Endometrium (tissue), 2 donors: ENCODE measurements around the gene MMAB.

Experiments used
- FAIRE-seq: peaks from 2 replicates; lab custom pipeline; 2012; peaks lifted over from hg19 to GRCh38; lab: Jason Lieb, UNC
- donor health status: control.
- donor health status: control.

MMAB gene

GRCh38 chr12:109573029-109573913, at the start of gene MMAB, which contains the start of gene MVK:
MMAB (minus strand) TSS chr12:109573504; CDS start chr12:109573480, 24 bp downstream.
MVK (plus strand) TSS chr12:109573794; CDS start chr12:109574823, 1,029 bp downstream.
- FAIRE-seq = peak; percentile 96

GRCh38 chr12:109621901-109622364, 48.6 kb upstream of the MMAB start:
- FAIRE-seq = no peak

GRCh38 chr12:109621211-109621694, 47.9 kb upstream of the MMAB start:
- peak; percentile 96 for FAIRE-seq

- no peak for FAIRE-seq
These were observed 45.8 kb upstream of the MMAB start for GRCh38 chr12:109619002-109619604.

GRCh38 chr12:109618082-109618481, 44.8 kb upstream of the MMAB start:
- FAIRE-seq = no peak

- FAIRE-seq = no peak
These were observed 44.2 kb upstream of the MMAB start for GRCh38 chr12:109617491-109617890.

GRCh38 chr12:109615556-109616229, 42.4 kb upstream of the MMAB start:
- no peak for FAIRE-seq

- FAIRE-seq = no peak
These were observed 40.5 kb upstream of the MMAB start for GRCh38 chr12:109613649-109614455.

GRCh38 chr12:109612975-109613502, 39.7 kb upstream of the MMAB start:
- no peak for FAIRE-seq

GRCh38 chr12:109612003-109612402, 38.7 kb upstream of the MMAB start:
- no peak for FAIRE-seq

- no peak for FAIRE-seq
These were observed 37.9 kb upstream of the MMAB start for GRCh38 chr12:109611223-109611622.

- no peak for FAIRE-seq
These were observed 37.2 kb upstream of the MMAB start for GRCh38 chr12:109610523-109610922.

GRCh38 chr12:109609342-109609741, 36.0 kb upstream of the MMAB start:
- FAIRE-seq = no peak

GRCh38 chr12:109608793-109609192, 35.5 kb upstream of the MMAB start:
- FAIRE-seq = no peak

- no peak for FAIRE-seq
These were observed 35.0 kb upstream of the MMAB start for GRCh38 chr12:109608270-109608669.

- FAIRE-seq = no peak
These were observed 34.3 kb upstream of the MMAB start for GRCh38 chr12:109607618-109608017.

- FAIRE-seq = no peak
These were observed 33.2 kb upstream of the MMAB start for GRCh38 chr12:109606320-109607028.

- no peak for FAIRE-seq
These were observed 32.4 kb upstream of the MMAB start for GRCh38 chr12:109605599-109606228.

GRCh38 chr12:109605016-109605415, 31.7 kb upstream of the MMAB start:
- no peak for FAIRE-seq

- no peak for FAIRE-seq
These were observed 30.9 kb upstream of the MMAB start for GRCh38 chr12:109604132-109604585.
